SK-N-MC (cell line): ENCODE results near the gene PARD3.

Source experiments
- EZH2 ChIP-seq: fragments of 200-600 bp; sonication (generic); IDR thresholded peaks from one replicate; pipeline ENCODE4 v1.6.1; 2017; ENCODE audit warnings: antibody characterized with exemption
- FOXP2 ChIP-seq: optimal IDR thresholded peaks from 2 replicates; pipeline ENCODE3; 2011; ENCODE audit warnings: mild to moderate bottlenecking, moderate library complexity; ENCODE audit not compliant: insufficient read depth; ENCODE audit errors: extremely low read length, control extremely low read depth
- POLR2AphosphoS5 ChIP-seq: IDR thresholded peaks from 2 replicates; pipeline ENCODE4 v1.6.1; 2012; ENCODE audit warnings: mild to moderate bottlenecking, low read depth, low read length, borderline replicate concordance

DNA sequence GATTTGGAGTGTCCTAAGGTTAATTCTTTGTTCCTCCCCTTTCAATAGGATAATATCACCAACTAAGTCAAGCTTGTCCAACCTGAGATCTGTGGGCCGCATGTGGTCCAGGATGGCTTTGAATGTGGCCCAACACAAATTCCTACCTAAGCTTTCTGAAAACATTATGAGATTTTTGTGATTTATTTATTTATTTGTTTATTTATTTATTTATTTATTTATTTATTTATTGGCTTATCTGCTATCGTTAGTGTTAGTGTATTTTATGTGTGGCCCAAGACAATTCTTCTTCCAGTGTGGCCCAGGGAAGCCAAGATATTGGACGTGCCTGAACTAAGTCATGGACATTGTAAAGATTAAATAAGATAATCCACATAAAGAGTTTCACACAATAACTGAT is 446.0 kb downstream of the PARD3 start:
- TF ChIP-seq EZH2 (no peak), POLR2AphosphoS5 (no peak), FOXP2 (no peak)
